Astrocyte of the spinal cord (primary cell): Measurements from ENCODE around the gene ZNF248.

Experiments
- DNase-seq: peaks from one replicate; pipeline ENCODE4 v3.0.0; 2011; ENCODE audit warnings: low read depth, low spot score
- H3K4me3 ChIP-seq: 2 replicates; pipeline ENCODE4 v1.5.1; 2011; ENCODE audit warnings: low read depth, mild to moderate bottlenecking, low read length, moderate library complexity
- in situ Hi-C: cut with HindIII; loops from 2 replicates; pipeline ENCODE4 v1.10.0; 2017; ENCODE audit warnings: low sequenced_read_pairs
- TF ChIP-seq, protein P1 (sequence below): IDR thresholded peaks from 2 replicates; pipeline ENCODE4 v1.5.1; 2012; ENCODE audit warnings: low read depth, mild to moderate bottlenecking, low read length, inconsistent platforms

ZNF248 gene

DNA sequence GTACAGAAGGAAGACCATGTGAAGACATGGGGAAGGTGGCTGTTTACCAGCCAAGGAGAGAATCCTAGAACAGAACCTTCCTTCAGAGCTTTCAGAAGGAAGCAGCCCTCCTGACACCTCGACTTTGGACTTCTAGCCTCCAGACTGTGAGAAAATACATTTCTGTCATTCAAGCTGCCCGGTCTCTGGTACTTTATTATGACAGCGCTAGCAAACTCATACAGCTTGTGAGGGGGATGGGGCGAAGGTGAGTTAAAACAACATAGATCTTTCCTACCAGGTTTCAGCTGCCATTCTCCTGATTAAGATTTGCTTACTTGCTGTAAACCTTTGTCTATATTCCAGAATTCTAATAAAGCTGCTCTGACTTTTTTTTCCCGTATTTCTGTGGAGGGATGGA is 14.9 kb upstream of the ZNF248 start:
- DNase-seq = no peak
- in situ Hi-C loops = no loop called here
- no peak overlapping the region for H3K4me3 ChIP-seq
- TF ChIP-seq, protein P1, sequence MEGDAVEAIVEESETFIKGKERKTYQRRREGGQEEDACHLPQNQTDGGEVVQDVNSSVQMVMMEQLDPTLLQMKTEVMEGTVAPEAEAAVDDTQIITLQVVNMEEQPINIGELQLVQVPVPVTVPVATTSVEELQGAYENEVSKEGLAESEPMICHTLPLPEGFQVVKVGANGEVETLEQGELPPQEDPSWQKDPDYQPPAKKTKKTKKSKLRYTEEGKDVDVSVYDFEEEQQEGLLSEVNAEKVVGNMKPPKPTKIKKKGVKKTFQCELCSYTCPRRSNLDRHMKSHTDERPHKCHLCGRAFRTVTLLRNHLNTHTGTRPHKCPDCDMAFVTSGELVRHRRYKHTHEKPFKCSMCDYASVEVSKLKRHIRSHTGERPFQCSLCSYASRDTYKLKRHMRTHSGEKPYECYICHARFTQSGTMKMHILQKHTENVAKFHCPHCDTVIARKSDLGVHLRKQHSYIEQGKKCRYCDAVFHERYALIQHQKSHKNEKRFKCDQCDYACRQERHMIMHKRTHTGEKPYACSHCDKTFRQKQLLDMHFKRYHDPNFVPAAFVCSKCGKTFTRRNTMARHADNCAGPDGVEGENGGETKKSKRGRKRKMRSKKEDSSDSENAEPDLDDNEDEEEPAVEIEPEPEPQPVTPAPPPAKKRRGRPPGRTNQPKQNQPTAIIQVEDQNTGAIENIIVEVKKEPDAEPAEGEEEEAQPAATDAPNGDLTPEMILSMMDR = no peak

DNA sequence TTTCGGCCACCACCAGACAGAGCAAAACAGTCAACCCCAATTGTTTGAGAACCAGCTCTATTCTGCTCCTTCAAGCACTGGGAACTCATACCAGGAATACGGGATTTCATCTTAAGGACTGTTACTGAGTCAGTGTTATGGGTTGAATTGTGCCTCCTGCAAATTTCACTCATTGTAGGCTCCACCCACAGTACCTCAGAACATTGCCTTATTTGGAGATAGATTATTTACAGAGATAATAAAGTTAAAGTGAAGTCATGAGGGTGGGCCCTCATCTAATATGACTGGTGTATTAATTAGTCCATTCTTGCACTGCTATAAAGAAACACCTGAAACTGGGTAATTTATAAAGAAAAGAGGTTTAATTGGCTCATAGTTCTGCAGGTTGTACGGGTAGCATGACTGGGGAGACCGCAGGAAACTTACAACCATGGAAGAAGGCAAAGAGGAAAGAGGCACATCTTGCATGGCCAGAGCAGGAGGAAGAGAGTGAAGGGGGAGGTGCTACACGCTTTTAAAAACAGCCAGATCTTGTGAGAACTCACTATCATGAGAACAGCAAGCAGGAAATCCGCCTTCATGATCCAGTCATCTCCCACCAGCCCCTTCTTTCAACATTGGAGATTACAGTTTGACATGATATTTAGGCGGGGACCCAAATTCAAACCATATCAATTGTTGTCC is 14.3 kb upstream of the ZNF248 start:
- in situ Hi-C loops = no loop called here
- DNase-seq = no peak
- TF ChIP-seq, protein P1 = no peak
- H3K4me3 ChIP-seq = no peak overlapping the region

DNA sequence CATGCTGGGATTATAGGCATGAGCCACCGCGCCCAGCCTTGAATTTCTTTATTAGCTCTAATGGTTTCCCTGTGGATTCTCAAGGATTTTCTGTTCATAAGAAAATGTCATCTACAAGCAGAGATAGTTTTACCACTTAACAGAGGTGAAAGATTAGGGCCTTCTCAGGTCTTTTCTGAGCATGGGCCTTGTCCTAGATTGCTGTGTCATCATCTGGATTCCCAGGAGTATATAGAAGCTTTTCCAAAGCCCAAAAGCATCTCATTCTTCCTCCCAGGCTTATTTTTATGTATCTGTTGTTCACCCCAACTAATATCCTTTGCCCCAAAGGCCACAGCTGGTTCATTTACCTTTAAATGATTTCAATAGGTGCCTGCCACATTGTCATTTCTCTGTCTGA is 13.7 kb upstream of the ZNF248 start:
- DNase-seq = no peak
- TF ChIP-seq, protein P1 = no peak
- in situ Hi-C loops = no loop called here
- H3K4me3 ChIP-seq = no peak overlapping the region

DNA sequence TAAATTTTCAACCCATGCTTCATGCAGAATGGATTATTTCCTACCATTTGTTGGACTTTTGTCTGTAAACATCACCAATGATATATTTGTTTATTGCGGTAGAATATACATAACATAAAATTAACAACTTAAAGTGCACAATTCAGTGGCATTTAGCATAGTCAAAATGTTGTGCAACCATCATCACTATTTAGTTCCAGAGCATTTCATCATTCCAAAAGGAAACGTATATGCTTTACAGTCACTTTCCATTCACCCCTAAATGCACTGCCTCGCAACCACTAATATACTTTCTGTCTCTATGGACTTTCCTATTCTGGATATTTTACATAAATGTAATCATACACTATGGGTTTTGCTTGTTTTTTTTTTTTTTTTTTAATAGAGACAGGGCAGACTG is 11.4 kb upstream of the ZNF248 start:
- H3K4me3 ChIP-seq = no peak overlapping the region
- TF ChIP-seq, protein P1 = no peak
- no peak for DNase-seq
- in situ Hi-C loops = no loop called here

DNA sequence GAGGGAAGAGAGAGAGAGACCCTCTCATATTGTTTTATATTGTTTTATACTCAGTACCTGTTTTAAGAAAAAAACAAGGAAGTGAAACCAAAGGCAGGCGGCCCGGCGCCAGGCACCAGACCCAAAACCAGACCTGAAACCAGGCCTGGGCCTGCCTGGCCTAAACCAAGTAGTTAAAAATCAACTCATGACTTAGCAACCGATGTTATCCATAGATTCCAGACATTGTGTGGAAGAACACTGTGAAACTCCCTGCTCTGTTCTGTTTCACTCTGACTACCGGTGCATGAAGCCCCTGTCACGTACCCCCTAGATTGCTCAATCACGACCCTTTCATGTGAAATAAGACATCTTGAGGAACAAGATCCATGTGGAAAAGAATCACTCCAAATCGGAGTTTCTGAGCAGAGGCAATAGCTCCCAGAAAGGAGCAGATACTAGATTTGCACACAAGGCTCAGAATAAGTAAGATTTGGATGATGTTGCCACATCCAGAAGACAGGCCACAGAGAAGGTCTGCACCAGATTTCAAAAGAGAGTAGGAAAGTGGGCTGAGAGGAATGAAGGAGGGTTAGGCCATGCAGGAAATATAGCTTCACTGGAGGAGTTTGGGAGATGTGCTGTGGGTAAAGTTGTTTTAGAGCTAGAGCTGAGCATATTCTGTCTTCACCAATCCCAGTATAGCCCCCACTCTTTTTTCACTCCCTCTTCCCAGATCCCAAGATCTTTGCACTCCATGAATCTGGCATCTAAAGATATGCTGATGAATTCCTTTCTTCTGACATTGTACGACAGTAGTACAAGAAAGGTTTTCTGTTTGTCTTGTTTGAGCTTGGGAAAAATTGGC is 8.8 kb upstream of the ZNF248 start:
- DNase-seq = no peak
- in situ Hi-C loops = no loop called here
- TF ChIP-seq, protein P1 = no peak
- H3K4me3 ChIP-seq = no peak overlapping the region

DNA sequence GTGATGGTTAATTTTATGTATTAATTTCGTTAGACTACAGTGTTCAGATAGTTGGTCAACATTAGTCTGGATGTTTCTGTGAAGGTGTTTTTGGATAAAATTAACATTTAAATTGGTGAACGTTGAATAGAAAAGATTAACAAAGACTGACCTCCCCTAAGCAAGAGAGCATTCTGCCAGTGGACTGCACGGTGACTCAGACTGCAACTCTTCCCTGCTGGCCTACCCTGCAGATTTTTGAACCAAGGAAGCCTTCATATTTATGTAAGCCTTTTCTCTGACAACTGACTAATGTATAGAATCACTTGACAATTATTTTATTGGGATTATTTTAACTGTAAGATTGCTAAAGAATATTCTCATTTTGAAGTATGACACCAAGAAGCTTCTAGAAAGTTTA is 7.9 kb upstream of the ZNF248 start:
- DNase-seq = no peak
- TF ChIP-seq, protein P1 = no peak
- in situ Hi-C loops = no loop called here
- H3K4me3 ChIP-seq = no peak overlapping the region
